Epidermal melanocyte (primary cell): ENCODE data around the gene CHD9.

Experiments used
- DNase-seq: peaks from one replicate; pipeline ENCODE4 v3.0.0; 2011; ENCODE audit warnings: low spot score; ENCODE audit not compliant: insufficient read length

CHD9 gene

DNA sequence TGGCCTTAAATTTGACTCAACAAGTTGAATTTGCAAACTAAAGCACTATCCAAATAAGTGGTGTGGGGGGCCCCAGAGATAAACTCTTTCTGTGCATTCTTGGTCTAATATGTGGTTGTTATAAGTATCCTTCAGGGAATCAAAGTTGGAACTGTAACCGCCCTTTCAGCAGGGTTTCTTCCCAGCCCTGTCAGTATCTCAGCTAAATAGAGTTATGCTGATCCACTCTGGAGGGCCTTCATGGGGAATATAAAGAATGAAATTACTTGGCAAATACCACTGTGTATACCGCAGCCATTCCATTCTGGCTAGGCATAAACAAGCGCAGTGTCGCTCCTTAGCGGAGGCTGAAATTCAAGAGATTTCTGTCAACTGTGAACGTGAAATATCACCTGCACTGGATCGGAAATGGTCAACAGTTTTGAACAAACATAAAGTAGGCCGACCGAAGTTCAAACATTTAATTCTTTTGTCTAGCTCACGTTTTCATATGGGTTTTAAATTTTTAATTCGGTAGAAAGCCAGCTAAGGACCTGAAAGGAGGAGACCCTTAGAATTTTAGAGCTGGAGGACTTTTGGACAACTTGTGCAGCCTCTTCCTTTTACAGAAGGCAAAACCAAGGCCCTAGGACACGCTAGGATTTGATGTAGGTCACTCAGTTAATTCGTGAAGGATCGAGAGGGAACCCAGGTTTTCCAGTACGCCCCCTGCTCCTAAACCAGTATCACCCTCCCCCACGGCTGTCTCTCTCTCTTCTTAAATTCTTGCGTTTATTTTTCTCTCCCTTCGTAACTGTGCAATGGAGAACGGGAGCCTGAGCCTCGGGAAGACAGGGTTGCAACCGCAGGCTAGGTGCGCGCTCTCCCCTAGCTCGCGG lies 74.7 kb downstream of the CHD9 start:
- DNase-seq, result peak; percentile 20

GRCh38 chr16:53130159-53131049 lies 75.6 kb downstream of the CHD9 start:
- peak; percentile 97 for DNase-seq

DNA sequence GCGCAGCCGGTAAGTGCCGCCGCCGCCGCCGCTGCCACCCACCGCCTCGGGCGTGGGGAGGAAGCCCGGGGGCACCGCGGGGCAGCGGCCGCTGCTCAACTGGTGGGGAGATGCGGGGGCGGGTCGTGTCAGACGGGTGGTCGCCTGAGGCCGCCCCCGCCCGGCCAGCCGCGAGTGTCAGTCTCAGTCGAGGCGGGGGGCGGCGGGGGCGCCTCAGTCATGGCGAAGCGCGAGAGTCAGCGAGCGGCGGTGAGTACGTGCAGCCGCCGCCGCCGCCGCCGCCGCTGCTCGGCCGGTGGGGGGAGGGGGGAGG lies 76.2 kb downstream of the CHD9 start:
- DNase-seq, result no peak

DNA sequence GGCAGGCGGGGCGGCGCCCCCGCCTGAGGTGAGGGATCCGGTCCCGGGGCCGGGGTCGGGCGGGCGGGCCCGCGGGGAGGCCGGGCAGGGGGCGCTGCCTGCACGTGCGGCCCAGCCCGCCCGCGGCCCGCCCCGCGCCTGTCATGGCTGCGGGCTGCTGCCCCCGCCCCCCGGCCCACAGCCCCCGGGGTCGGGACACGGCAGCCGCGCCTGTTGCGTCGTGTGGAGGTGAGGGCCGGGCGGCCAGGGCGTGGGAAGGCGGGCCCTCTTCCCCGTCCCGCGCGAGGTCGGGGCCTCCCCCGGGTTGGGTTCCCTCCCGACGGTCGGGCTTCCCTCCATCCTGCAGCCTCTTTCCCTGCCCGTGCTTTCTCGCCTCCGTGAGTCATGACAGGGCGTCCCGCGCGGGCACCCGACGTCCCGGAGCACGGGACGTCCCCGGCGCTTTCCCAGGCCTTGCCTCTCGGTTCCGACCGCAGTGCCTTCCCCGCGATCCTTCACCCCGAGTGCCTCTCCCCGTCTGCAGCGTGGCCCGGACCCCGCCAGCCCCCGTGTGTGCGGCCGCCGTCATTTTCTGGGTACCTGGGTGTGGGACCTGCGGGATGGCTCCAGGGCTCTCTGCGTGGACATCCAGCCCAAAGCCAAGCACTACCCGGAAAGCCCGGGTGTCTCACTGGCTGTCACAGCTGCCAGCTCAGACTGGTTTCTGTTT lies 76.7 kb downstream of the CHD9 start:
- DNase-seq, result peak; percentile 19

GRCh38 chr16:53132406-53132805 lies 77.6 kb downstream of the CHD9 start:
- DNase-seq, result no peak

GRCh38 chr16:53135329-53135728 lies 80.5 kb downstream of the CHD9 start:
- no peak for DNase-seq

DNA sequence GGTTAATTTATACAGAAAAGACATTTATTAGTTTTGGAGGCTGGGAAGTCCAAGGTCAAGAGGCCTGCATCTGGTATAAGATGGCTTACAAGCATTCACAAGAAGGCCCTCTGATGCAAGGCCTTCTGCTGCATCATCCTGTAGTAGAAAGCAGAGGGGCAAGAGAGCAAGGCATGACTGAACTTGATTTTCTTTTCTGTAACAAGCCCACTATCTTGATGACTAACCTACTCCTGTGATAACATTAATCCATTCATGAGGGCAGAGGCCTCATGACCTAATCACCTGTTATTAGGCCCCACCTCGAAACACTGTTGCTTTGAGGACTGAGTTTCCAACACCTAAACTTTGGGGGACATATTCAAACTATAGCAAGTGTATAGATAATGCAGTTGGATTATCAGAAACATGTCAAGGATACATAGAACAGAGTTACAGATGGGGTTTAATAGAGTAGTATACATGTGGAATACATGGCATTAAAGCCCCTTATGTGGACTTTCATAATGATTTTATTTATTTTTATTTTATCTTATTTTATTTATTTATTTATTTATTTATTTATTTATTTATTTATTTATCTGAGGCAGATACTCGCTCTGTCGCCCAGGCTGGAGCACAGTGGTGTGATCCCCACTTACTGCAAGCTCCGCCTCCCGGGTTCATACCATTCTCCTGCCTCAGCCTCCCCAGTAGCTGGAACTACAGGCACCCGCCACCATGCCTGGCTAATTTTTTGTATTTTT lies 88.2 kb downstream of the CHD9 start:
- no peak for DNase-seq

- DNase-seq, result no peak
Measured at GRCh38 chr16:53147500-53148065, 92.8 kb downstream of the CHD9 start.

- no peak for DNase-seq
Measured at GRCh38 chr16:53150769-53151168, 96.0 kb downstream of the CHD9 start.

- no peak for DNase-seq
Measured at GRCh38 chr16:53152329-53152728, 97.5 kb downstream of the CHD9 start.

DNA sequence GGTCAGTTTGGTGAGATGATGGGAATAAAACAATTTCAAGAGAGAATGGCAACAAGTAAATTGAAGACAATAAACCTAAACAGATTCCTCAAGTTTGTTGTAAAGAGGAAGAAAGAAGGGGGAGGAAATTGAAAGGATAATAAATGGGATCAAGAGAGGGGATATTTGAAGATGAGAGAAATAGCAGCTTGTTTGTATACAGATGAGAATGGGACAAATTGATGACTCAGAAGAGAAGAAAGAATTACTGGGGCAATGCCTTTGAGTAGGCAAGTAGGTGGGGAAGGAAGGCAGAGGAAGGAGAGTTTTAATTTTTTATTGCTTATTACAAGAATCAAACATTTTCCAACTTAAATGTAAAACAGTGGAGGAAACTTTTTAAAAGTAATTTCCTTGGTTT lies 98.3 kb downstream of the CHD9 start:
- DNase-seq, result no peak

DNA sequence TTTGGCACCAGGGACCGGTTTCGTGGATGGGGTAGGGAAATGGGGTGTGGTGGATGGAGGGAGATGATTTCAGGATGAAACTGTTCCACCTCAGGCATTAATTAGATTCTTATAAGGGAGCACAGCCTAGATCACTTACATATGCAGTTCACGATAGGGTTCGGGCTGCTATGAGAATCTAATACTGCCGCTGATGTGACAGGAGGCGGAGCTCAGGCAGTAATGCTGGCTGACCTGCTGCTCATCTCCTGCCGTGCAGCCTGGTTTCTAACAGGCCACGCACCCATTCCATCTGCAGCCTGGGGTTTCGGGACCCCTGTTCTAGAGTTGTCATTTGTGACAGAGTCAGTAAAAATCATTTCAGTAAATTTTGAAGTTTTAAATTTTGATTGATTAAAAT lies 99.7 kb downstream of the CHD9 start:
- no peak for DNase-seq

DNA sequence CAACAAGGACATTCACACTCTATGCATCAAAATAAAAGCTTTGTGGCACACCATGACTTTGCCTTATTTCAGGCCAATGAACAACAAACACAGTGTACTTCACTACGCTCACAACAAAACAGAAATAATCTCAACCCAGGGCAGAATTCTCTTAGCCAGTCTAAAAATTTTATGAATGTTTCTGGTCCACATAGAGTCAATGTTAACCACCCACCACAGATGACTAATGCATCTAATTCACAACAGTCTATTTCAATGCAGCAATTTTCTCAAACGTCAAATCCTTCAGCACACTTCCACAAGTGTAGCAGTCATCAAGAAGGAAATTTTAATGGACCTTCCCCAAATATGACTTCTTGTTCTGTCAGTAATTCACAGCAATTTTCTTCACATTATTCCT lies 101.7 kb downstream of the CHD9 start:
- no peak for DNase-seq

DNA sequence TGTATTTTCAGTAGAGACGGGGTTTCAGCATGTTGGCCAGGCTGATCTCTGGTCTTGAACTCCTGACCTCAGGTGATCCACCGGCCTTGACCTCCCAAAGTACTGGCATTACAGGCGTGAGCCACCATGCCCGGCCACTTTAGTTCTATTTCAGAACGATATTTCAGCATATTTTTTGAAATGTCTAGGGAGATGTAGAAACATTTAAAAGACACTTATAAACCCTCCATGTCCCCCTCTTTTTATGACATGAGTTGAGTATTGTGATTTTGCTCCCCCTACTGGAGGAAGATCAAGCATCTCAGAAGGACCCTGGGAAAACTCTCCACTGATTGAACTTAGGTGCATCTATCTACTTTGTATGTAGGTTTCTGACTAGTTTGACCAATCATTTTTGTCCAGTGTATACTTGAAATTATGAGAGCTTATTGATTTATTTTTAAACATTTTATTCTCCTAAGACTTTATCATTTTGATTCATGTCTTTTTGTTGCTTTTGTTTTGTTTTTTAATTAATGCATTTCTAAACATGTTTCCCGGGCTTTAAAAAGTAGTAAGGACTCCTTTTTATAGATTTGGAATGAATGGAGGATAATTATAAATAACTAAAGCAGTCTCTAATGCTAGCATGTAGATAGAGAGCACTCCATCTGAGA lies 105.1 kb downstream of the CHD9 start:
- no peak for DNase-seq

GRCh38 chr16:53166099-53166498 lies 111.3 kb downstream of the CHD9 start:
- DNase-seq, result no peak

DNA sequence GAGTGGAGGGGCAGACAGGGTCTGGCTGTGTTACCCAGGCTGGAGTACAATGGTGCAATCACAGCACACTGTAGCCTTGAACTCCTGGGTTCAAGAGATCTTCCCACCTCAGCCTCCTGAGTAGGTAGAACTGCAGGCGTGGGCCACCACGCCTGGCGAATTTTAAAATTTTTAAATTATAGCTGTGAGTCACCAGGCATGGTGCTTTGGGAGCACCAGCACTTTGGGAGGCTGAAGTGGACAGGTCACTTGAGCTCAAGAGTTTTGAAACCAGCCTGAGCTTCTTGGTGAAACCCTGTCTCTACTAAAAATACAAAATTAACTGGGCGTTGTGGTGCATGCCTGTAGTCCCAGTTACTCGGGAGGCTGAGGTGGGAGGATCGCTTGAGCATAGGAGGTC lies 114.0 kb downstream of the CHD9 start:
- DNase-seq, result no peak

DNA sequence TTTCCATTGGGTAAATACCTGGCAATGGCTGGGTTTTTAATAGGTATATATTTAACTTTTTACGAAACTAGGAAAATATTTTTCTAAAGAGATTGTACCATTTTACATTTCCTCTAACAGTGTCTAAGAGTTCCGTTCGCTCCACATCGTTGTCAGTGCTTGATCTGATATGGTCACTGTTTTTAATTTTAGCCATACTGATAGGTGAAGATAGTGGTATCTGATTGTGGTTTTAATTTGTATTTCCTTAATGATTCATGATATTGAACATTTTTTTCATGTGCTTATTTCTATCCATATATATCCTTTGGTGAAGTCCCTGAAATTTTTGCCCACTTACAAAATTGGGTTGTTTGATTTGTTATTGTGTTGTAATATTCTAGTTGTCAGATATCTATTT lies 117.7 kb downstream of the CHD9 start:
- DNase-seq, result no peak

- no peak for DNase-seq
Measured at GRCh38 chr16:53175118-53175517, 120.3 kb downstream of the CHD9 start.

DNA sequence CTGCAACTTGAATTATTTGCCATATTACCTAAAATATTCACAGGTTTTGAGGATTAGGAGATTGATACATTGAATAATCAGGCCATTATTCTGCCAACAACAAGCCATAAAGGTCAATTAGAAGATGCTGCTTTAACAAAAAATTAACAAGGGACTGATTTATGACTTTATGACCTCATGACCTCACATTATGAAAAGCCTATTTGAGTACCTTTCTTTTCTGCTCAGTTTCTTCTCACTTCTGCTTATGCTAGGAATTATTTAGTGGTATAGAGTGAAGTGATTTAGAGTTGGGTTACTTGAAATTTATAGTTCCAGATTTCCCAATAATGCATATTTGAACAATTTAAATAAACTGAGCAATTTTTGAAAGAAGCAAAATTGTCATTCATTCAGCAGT lies 121.6 kb downstream of the CHD9 start:
- no peak for DNase-seq

GRCh38 chr16:53183442-53183841 lies 128.7 kb downstream of the CHD9 start:
- DNase-seq, result no peak
